K562 (cell line): ENCODE measurements around the gene DCAF10. TPM values are rescaled to one million over a fixed set of nuclear protein-coding genes. Genes with fewer than 3 reads are reported as not detected.

Experiments
- KAT2B ChIP-seq: IDR thresholded peaks from one replicate; pipeline ENCODE4 v1.6.1; 2012; ENCODE audit warnings: low read depth, mild to moderate bottlenecking, control low read depth, inconsistent platforms, low read length, moderate library complexity
- KDM2B ChIP-seq: fragments of 250-450 bp; sonication (Bioruptor Pico); IDR thresholded peaks from 2 replicates; pipeline ENCODE4 v1.8.0; 2021; ENCODE audit warnings: mild to moderate bottlenecking, moderate library complexity
- LEF1 ChIP-seq: fragments of 450-650 bp; IDR thresholded peaks from 2 replicates; pipeline ENCODE4 v1.6.1; 2016; ENCODE audit warnings: mild to moderate bottlenecking
- SREBF2 ChIP-seq: sonication (generic); formaldehyde crosslinking; IDR thresholded peaks from 2 replicates; pipeline ENCODE4 v1.4.0; 2020; ENCODE audit warnings: mild to moderate bottlenecking, missing genetic modification reagents
- TAF7 ChIP-seq: fragments of 450-650 bp; IDR thresholded peaks from 2 replicates; pipeline ENCODE4 v1.6.1; 2016; ENCODE audit warnings: missing genetic modification characterization, missing compliant biosample characterization
- ZKSCAN3 ChIP-seq: fragments of 250-450 bp; sonication (Bioruptor Pico); IDR thresholded peaks from 2 replicates; pipeline ENCODE4 v1.4.0; 2020
- ZNF232 ChIP-seq: sonication (generic); formaldehyde crosslinking; IDR thresholded peaks from 2 replicates; pipeline ENCODE4 v1.8.0; 2022; ENCODE audit warnings: mild to moderate bottlenecking, missing genetic modification reagents
- ZNF3 ChIP-seq: fragments of 250-450 bp; sonication (Bioruptor Pico); IDR thresholded peaks from 2 replicates; pipeline ENCODE4 v1.5.0; 2021; ENCODE audit warnings: mild to moderate bottlenecking, moderate library complexity
- ZNF445 ChIP-seq: fragments of 250-450 bp; sonication (Bioruptor Pico); IDR thresholded peaks from 2 replicates; pipeline ENCODE4 v1.4.0; 2020; ENCODE audit warnings: low read depth, mild to moderate bottlenecking, moderate library complexity
- ZNF551 ChIP-seq: fragments of 250-450 bp; sonication (Bioruptor Pico); IDR thresholded peaks from 2 replicates; pipeline ENCODE4 v1.5.0; 2021; ENCODE audit warnings: mild to moderate bottlenecking, moderate library complexity
- polyA plus RNA-seq, 8 experiments: library from polyadenylated mRNA; depleted of rRNA in 4 of 8; stranded (reverse) in 5 of 8; unstranded in 3 of 8; fragments of >200 nt; fragmentation: Nextera tagmentation in 2 of 8; fragmentation: Illumina TruSeq in 1 of 8; extraction: Ambion mirVana in 2 of 8; extraction: Trizol in 1 of 8; gene quantifications; 2 replicates each; pipeline versions ENCODE4 v1.2.1 to v1.2.3, GENCODE V29; 2011 to 2014; ENCODE audit warnings: inconsistent platforms in 1 of 8, missing spikeins in 1 of 8
- total RNA-seq, 7 experiments: library from RNA; depleted of rRNA in 6 of 7; stranded (reverse); fragments of >200 nt in 6 of 7; fragmentation: Illumina TruSeq in 2 of 7; extraction: Trizol in 2 of 7; gene quantifications; 2 replicates each; pipeline versions ENCODE4 v1.2.1 to v1.2.3, GENCODE V29; 2011 to 2021; ENCODE audit warnings: low replicate concordance in 1 of 7
- TF ChIP-seq, protein P1 (sequence below): fragments of 450-650 bp; IDR thresholded peaks from 2 replicates; pipeline ENCODE4 v1.6.1; 2016; ENCODE audit warnings: low read depth
- TF ChIP-seq, protein P2 (sequence below): fragments of 450-650 bp; IDR thresholded peaks from 2 replicates; pipeline ENCODE4 v1.6.1; 2014; ENCODE audit warnings: low read depth, mild to moderate bottlenecking, moderate library complexity, borderline replicate concordance

DCAF10 gene
- total and polyA plus RNA-seq, 9 of the 15 experiments (the other 6 are each of a cell fraction or from before 2014, with no cell fraction given), result 6.8 to 40.1 (median 16.9) TPM

DNA sequence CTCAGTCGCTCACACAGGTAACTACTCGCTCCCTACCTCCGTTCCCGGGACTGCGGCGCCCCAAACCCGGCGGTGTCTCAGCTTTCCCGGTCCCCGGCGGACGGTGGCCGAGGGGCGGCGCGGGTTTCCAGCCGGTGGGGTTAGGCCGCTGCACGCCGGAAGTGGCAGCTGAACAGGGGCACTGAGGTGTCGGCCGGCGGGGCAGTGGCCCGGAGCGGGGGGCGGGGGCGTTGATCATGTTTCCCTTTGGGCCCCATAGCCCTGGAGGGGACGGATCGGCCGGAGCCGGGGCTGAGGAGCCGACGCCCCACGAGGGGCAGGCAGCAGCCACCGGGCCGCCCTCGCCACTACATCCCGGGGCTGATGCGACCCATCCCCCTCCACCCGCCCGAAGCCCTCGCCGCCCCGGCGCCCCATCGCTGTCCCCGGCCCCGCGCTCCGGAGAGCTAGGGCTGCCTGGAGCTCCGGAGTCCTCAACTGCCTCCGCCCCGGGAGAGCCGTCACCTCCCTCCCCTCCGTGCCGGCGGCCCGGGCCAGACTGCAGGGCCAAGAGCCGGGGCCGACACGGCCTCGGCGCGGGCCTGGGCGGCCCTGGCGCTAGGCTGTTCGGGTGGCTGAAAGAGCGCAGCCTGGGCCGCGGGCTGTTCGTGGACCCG, at the start of gene DCAF10 (continued):
- TF ChIP-seq, protein P1, sequence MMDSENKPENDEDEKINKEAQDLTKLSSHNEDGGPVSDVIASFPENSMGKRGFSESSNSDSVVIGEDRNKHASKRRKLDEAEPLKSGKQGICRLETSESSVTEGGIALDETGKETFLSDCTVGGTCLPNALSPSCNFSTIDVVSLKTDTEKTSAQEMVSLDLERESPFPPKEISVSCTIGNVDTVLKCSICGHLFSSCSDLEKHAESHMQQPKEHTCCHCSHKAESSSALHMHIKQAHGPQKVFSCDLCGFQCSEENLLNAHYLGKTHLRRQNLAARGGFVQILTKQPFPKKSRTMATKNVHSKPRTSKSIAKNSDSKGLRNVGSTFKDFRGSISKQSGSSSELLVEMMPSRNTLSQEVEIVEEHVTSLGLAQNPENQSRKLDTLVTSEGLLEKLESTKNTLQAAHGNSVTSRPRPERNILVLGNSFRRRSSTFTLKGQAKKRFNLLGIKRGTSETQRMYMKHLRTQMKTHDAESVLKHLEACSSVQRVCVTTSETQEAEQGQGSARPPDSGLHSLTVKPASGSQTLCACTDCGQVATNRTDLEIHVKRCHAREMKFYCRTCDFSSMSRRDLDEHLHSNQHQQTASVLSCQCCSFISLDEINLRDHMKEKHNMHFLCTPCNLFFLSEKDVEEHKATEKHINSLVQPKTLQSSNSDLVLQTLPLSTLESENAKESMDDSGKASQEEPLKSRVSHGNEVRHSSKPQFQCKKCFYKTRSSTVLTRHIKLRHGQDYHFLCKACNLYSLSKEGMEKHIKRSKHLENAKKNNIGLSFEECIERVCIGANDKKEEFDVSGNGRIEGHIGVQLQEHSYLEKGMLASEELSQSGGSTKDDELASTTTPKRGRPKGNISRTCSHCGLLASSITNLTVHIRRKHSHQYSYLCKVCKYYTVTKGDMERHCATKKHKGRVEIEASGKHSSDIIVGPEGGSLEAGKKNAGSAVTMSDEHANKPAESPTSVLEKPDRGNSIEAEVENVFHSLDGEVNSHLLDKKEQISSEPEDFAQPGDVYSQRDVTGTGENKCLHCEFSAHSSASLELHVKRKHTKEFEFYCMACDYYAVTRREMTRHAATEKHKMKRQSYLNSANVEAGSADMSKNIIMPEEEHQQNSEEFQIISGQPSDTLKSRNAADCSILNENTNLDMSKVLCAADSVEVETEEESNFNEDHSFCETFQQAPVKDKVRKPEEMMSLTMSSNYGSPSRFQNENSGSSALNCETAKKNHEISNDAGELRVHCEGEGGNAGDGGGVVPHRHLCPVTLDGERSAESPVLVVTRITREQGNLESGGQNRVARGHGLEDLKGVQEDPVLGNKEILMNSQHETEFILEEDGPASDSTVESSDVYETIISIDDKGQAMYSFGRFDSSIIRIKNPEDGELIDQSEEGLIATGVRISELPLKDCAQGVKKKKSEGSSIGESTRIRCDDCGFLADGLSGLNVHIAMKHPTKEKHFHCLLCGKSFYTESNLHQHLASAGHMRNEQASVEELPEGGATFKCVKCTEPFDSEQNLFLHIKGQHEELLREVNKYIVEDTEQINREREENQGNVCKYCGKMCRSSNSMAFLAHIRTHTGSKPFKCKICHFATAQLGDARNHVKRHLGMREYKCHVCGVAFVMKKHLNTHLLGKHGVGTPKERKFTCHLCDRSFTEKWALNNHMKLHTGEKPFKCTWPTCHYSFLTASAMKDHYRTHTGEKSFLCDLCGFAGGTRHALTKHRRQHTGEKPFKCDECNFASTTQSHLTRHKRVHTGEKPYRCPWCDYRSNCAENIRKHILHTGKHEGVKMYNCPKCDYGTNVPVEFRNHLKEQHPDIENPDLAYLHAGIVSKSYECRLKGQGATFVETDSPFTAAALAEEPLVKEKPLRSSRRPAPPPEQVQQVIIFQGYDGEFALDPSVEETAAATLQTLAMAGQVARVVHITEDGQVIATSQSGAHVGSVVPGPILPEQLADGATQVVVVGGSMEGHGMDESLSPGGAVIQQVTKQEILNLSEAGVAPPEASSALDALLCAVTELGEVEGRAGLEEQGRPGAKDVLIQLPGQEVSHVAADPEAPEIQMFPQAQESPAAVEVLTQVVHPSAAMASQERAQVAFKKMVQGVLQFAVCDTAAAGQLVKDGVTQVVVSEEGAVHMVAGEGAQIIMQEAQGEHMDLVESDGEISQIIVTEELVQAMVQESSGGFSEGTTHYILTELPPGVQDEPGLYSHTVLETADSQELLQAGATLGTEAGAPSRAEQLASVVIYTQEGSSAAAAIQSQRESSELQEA, result peak; percentile 93
- no peak for TF ChIP-seq ZNF3 (CRISPR knock-in tag)
- no peak for TF ChIP-seq KAT2B
- TF ChIP-seq ZNF551, result no peak
- TF ChIP-seq SREBF2, result no peak
- TF ChIP-seq LEF1, result peak; percentile 61
- no peak for TF ChIP-seq ZNF445 (CRISPR knock-in tag)
- TF ChIP-seq ZKSCAN3, result no peak
- peak; percentile 83; the same call in 1 of the 2 replicates for TF ChIP-seq ZNF232 (CRISPR knock-in tag)
- TF ChIP-seq, protein P2, sequence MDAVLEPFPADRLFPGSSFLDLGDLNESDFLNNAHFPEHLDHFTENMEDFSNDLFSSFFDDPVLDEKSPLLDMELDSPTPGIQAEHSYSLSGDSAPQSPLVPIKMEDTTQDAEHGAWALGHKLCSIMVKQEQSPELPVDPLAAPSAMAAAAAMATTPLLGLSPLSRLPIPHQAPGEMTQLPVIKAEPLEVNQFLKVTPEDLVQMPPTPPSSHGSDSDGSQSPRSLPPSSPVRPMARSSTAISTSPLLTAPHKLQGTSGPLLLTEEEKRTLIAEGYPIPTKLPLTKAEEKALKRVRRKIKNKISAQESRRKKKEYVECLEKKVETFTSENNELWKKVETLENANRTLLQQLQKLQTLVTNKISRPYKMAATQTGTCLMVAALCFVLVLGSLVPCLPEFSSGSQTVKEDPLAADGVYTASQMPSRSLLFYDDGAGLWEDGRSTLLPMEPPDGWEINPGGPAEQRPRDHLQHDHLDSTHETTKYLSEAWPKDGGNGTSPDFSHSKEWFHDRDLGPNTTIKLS, result no peak
- TF ChIP-seq KDM2B (CRISPR knock-in tag), result peak; percentile 98
- peak; percentile 88 for TF ChIP-seq TAF7 (tag)
